Kidney capillary endothelial cell (primary cell): ENCODE data around the gene NOX5.
"Not testable (repeated sequence)": the region's sequence is repeated elsewhere in the genome, so short reads cannot be mapped to it uniquely, and the experiment has no call there.

Experiments
- DNase-seq: peaks from one replicate; pipeline ENCODE4 v3.0.0-alpha.2; 2018; ENCODE audit warnings: low spot score

NOX5 gene, protein sequence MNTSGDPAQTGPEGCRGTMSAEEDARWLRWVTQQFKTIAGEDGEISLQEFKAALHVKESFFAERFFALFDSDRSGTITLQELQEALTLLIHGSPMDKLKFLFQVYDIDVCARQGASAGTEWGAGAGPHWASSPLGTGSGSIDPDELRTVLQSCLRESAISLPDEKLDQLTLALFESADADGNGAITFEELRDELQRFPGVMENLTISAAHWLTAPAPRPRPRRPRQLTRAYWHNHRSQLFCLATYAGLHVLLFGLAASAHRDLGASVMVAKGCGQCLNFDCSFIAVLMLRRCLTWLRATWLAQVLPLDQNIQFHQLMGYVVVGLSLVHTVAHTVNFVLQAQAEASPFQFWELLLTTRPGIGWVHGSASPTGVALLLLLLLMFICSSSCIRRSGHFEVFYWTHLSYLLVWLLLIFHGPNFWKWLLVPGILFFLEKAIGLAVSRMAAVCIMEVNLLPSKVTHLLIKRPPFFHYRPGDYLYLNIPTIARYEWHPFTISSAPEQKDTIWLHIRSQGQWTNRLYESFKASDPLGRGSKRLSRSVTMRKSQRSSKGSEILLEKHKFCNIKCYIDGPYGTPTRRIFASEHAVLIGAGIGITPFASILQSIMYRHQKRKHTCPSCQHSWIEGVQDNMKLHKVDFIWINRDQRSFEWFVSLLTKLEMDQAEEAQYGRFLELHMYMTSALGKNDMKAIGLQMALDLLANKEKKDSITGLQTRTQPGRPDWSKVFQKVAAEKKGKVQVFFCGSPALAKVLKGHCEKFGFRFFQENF

DNA sequence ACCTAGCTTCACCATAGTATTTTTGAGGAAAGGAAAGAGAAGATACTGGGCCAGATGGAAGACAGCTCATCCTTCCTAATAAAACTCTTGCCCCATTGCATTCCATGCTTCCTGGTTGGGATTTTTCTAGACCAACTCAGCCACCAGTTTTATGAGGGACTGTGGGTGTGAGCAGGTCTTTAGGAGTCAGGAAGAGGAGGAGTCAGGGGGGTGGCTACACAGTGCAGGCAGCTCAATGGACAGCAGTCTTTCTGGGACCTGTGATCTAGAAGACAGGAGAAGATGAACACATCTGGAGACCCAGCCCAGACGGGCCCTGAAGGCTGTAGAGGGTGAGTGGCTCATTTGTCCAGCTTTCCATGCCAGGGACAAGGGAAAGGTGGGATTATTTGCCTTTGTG is at the start of gene NOX5:
Gene NOX5 (plus strand): TSS at position 242 of the 400 bp plus-strand sequence. CDS start 41 bp downstream, at position 283.
- DNase-seq: no peak

GRCh38 chr15:68966996-68967395 is 47.5 kb upstream of the NOX5 start:
- DNase-seq: no peak

DNA sequence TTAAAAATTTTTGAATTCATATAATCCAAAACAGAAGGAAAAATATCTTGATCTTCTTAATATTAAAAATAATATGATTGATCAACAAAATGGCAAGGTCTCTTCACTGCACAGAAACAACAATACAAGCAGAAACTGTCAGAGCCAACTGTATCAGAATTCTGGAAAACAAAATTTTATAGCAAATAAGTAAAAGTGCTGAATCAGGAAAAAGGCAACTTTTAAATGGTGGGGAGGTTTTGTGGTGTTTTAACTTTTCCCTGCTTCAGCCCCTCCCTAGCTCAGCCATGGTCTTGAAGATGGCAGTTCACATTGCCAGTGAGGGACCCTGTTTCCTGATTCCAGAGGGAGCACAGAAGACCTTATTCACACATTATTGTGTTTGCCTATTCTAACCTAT is 46.5 kb upstream of the NOX5 start:
- no peak for DNase-seq

DNA sequence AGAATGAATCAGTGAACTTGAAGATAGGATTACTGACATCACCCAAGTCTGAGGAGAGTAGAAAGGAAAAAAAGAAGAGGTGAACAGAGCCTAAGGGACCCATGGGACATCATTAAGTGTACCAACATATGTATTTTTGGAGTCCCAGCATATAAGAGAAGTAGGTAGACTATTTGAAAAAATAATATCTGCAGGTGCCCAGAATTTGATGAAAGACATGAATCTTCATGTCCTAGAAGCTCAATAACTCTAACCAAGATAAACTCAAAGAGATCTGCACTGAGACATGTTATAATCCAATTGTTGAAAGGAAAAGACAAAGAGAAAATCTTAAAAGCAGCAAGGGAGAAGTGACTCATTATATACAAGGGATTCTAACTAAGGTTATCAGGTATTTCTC is 45.2 kb upstream of the NOX5 start:
- no peak for DNase-seq

DNA sequence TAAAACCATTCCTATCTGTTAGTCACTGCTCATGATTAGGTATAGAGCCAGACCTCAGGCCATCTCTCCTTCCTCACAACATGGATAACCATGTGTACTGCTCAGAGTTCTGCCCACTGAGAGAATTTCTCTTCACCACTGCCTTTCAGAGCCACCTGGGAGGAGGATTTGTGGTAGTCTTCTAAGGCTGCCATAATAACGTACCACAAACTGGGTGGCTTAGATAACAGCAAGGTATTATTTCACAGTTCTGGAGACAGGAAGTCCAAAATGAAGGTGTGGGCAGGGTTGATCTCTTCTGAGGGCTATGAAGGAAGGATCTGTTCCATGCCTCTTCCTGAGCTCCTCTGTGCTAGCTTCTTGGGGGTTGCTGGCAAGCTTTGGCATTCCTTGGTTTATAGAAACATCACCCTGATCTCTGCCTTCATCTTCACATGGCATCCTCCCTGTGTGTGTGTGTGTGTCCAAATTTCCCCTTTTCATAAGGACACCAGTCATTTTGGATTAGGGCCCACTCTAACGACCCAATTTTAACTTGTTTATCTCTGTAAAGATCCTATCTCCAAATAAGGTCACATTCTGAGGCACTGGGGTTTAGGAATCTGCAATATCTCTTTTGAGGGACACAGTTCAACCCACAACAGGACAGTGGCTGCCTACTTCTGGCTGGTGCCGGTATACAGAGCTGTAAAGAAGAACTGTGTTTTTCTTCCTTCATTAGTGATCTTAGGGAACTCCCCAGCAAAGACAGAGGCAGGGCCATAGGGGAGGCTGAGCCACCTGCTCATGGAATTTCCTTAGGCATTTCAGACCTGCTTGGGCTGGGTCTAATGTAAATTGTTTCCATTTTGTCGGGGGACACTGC is 42.1 kb upstream of the NOX5 start:
- no peak for DNase-seq

DNA sequence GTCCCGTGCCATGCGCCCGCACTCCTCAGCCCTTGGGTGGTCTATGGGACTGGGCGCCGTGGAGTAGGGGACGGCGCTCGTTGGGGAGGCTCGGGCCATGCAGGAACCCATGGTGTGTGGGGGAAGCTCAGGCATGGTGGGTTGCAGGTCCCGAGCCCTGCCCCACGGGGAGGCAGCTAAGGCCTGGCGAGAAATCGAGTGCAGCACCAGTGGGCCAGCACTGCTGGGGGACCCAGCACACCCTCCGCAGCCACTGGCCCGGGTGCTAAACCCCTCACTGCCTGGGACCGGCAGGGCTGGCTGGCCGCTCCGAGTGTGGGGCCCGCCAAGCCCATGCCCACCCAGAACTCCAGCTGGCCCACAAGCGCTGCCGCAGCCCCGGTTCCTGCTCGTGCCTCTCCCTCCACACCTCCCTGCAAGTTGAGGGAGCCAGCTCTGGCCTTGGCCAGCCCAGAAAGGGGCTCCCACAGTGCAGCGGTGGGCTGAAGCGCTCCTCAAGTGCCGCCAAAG is 38.8 kb upstream of the NOX5 start:
- not testable (repeated sequence) for DNase-seq

DNA sequence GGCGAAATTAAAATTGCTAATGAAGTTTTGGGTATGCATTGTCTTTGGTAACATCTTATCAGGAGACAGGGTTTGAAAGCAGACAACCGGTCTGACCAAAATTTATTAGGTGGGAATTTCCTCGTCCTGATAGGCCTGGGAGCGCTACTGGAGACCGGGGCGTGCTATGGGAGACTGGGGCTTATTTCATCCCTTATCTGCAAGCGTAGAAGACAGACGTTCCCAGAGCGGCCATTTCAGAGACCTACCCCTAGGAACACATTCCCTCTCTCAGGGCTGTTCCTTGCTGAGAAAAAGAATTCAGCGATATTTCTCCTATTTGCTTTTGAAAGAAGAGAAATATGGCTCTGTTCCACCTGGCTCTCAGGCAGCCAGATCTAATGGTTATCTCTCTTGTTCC is 37.1 kb upstream of the NOX5 start:
- DNase-seq: not testable (repeated sequence)

- no peak for DNase-seq
Measured at GRCh38 chr15:68979006-68979405, 35.5 kb upstream of the NOX5 start.

DNA sequence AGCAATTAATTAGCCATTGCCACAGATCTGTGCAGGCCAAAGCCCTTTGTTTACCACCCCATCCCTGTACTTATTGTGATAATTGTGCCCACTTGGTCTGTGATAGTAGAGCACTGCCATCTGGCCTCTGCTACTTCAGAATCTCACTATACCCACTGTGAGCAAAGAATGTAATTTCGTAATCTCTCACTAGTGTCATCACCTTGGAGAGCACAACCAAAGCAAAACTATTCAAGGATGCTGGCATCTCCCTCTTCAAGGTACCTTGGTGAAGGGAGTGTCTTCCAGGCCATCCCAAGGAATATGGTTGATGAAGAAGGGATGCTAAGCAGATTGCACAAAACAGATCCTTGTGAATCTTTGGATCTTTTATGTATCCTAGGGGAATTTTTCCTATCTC is 34.7 kb upstream of the NOX5 start:
- no peak for DNase-seq

DNA sequence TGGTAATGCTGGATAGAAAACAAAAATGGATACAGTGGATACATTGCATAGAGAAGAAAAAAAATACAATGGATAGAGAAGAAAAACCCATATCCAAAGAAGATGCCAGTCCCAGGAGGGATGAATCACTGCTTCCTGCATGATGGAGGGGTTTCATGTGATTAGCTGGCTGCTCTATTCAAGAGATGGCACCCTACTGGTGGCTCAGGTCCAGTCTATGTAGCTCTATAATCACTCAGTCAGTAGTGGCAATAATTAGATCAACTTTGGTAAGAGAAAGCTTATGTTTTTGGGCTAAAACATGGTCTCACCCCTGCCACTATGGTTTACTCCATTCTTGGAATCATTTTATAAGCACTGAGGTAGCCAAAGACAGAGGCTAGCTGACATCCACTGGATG is 33.7 kb upstream of the NOX5 start:
- DNase-seq: no peak

DNA sequence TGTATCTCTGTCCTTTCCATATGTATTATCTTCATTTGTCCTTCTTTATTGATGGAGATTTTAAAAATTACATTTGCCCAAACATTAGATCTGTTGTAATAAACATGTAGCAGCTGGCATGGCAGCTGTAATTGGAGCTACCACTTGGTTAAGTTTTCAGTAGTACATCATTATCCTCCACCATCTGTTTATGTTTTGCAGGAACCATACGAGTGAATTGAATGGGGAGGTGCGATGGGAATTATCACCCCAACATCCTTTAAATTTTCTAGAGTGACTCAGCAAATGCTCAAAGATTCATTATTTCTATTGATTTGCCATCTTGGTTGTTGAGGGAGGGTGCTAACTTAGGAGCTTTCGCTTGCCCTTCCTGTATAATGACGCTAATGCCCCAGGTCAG is 32.6 kb upstream of the NOX5 start:
- DNase-seq: no peak

- no peak for DNase-seq
Measured at GRCh38 chr15:68982976-68983563, 31.4 kb upstream of the NOX5 start.

- no peak for DNase-seq
Measured at GRCh38 chr15:68983961-68984481, 30.5 kb upstream of the NOX5 start.

DNA sequence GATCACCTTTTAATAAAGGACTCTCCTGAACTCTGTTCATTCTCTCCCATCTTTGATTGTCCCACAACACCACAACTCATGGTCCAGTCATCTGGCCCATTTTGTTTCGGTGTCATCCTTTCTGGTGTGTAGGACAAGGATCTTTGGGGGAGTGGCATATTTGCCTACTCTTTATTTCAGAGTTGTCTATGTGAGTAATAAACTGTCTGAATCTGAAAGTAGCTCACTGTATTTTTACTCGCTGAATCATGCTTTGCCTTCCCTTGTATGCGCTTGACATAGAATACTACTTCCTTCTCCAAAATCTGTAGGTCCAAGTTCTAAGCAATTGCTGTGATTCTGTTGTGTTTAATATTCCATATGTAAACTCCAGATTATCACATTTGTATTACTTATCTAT is 29.9 kb upstream of the NOX5 start:
- no peak for DNase-seq

DNA sequence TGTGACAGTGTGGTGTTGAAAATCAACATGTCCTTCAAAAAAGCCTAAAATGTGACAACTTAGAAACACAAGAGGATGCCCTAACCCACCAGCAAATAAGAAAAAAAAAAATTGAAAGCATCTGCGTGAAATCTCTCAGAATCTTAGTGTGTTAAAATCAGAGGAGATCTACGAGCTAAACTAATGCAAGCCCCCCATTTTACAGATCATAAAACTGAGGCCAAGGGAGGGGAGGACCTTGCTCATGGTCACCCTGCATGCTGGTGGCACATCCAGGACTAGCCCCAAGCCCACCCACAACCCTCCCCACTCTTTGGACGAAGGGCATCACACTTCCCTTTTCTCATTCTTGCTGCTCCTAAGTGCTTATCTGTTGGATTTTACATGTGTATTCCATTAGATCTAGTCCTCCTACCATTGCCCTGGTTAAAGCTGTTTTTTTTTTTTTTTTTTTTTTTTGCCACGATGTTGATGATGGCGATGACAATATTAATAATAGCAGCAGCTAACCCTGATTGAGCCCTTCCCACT is 29.1 kb upstream of the NOX5 start:
- DNase-seq: no peak

- DNase-seq: no peak
Measured at GRCh38 chr15:68986322-68986721, 28.2 kb upstream of the NOX5 start.

GRCh38 chr15:68987120-68987519 is 27.4 kb upstream of the NOX5 start:
- no peak for DNase-seq

DNA sequence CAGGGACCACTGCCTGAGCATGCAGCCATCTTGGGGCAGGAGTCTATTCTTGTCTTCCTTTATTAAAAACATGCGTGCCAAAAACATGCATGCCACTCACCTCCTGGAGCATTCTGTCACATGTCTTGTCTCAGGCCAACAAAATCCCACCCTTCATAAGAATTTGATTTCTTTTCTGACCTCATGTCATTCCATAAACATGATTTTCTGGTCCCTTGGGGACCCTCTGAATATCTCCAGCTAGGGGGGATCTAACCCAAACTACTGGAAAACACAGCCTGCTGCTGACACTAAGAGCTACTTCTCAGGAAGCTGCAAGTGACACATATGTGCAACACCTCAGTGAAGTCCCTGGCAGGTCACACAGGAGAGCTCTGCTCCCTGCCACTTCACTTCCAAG is 26.8 kb upstream of the NOX5 start:
- DNase-seq: no peak

GRCh38 chr15:68989541-68990230 is 24.8 kb upstream of the NOX5 start:
- no peak for DNase-seq

DNA sequence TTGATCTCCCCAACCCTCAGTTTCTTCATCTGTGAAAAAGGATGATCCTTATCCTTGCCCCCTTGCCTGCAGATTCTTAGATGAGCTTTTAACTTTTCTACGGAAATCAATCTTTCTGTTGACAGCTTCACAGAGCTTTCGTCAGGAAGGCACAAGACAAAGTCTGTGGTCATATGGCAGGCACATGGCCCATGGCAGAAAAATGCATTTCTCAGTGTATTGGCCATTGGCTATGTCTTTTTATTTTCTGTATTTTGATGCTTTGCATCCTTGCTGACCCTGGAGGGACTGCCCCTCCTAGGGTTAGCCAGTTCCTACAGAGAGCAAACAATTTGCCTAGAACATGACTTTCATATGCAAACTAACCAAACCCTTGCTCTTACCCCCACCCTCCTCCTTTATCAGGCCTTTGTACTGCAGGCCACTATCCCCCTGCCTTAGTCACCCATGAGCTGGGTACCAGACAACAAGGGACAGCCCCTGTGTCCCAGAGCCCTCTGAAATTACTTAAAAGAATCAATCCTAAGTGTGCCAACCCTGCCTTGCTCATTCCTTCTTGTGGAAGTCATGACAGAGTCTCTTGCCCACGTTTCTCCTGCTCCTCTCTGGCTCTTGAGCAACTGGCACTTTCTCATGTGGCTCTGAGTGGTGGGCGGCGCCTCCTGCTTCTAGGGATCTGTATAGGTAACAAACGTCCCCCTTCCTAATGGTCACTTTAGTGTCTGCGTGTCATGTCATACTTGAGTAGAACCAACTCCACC is 24.1 kb upstream of the NOX5 start:
- DNase-seq: no peak
